Endodermal cell (in vitro differentiated cells): ENCODE measurements around the gene ATG2B. TPM values are rescaled to one million over a fixed set of nuclear protein-coding genes. Genes with fewer than 3 reads are reported as not detected.

Experiments used
- DNase-seq: peaks from one replicate; pipeline ENCODE4 v3.0.0-alpha.2; 2017
- H3K27ac ChIP-seq: 2 replicates; pipeline ENCODE4 v1.5.1; 2013; ENCODE audit warnings: mild to moderate bottlenecking, low read depth, low read length, moderate library complexity
- H3K27me3 ChIP-seq: 2 replicates; pipeline ENCODE4 v1.6.1; 2013; ENCODE audit warnings: mild to moderate bottlenecking, low read length, moderate library complexity; ENCODE audit not compliant: insufficient read depth, control insufficient read depth, poor library complexity, severe bottlenecking
- H3K36me3 ChIP-seq: 2 replicates; pipeline ENCODE4 v1.7.0; 2013; ENCODE audit warnings: mild to moderate bottlenecking, low read length, moderate library complexity; ENCODE audit not compliant: control insufficient read depth, insufficient read depth
- H3K4me1 ChIP-seq: one replicate; pipeline ENCODE4 v1.7.0; 2013; ENCODE audit warnings: low read length; ENCODE audit not compliant: control insufficient read depth, insufficient read depth
- H3K4me3 ChIP-seq: 2 replicates; pipeline ENCODE4 v1.5.1; 2013; ENCODE audit warnings: mild to moderate bottlenecking, low read length, moderate library complexity
- H3K9ac ChIP-seq: 2 replicates; pipeline ENCODE4 v1.6.1; 2013; ENCODE audit warnings: mild to moderate bottlenecking, low read length, moderate library complexity; ENCODE audit not compliant: poor library complexity, severe bottlenecking; ENCODE audit errors: extremely low read depth
- H3K9me3 ChIP-seq: 2 replicates; pipeline ENCODE4 v1.6.1; 2013; ENCODE audit warnings: mild to moderate bottlenecking, low read length, moderate library complexity; ENCODE audit not compliant: control insufficient read depth
- H3K27ac Mint-ChIP-seq: 2 replicates; pipeline ENCODE4 v1.8.0; 2020; ENCODE audit warnings: mixed read lengths
- H3K27me3 Mint-ChIP-seq: 2 replicates; pipeline ENCODE4 v1.8.0; 2021; ENCODE audit warnings: mild to moderate bottlenecking, mixed read lengths; ENCODE audit not compliant: insufficient read depth
- H3K36me3 Mint-ChIP-seq: 2 replicates; pipeline ENCODE4 v1.8.0; 2020; ENCODE audit warnings: low read depth, mixed read lengths
- H3K4me1 Mint-ChIP-seq: 2 replicates; pipeline ENCODE4 v1.8.0; 2020; ENCODE audit warnings: mixed read lengths
- H3K4me3 Mint-ChIP-seq: 2 replicates; pipeline ENCODE4 v1.8.0; 2020; ENCODE audit warnings: mild to moderate bottlenecking, moderate library complexity, mixed read lengths
- H3K9me3 Mint-ChIP-seq: 2 replicates; pipeline ENCODE4 v1.8.0; 2020; ENCODE audit warnings: mild to moderate bottlenecking, mixed read lengths
- WGBS, 2 experiments: methylation state at CpG; one replicate each; pipeline versions ENCODE4 v1.1.5 to v1.1.7; 2013; ENCODE audit warnings: missing lambda C conversion rate in 2 of 2, mixed read lengths in 1 of 2; ENCODE audit not compliant: insufficient coverage in 1 of 2, insufficient read length in 1 of 2; 5-methylcytosine and 5-hydroxymethylcytosine counted together
- total RNA-seq, 2 donors: library from RNA; stranded (reverse); fragmentation: NEBNext Ultra II Directional in 1 of 2; extraction: Animal tissue kit (Norgen Biotek cat#: 25700) in 1 of 2; gene quantifications; 2 replicates in 1 of 2; 3 replicates in 1 of 2; pipeline ENCODE4 v1.2.1, GENCODE V29; 2021
- TF ChIP-seq, protein P1 (sequence below): fragments of 200-600 bp; sonication (generic); conservative IDR thresholded peaks from 2 replicates; pipeline ENCODE4 v1.5.0; 2021; ENCODE audit warnings: antibody characterized with exemption, mild to moderate bottlenecking

ATG2B gene
- total RNA-seq, 2 donors from 2014 or later: 9.7 to 14.1 TPM

DNA sequence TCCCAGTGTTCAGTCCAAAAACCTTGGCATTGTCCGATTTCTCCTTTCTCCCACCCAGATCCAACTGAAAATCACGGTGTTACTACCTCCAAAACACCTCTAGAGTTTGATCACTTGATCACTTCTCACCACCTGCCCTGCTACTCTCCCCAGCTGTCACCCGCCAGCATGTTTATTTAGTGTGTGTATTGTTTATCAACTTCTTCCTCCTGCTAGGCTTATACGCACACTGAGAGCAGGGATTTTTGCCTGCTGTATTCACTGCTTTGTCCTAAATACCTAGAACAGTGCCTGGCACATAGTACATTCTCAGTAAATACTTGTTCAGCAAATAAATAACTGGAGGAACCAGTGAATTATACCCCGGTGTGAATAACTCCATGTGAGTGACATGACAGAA lies 102.1 kb downstream of the ATG2B start:
- peaks cover 16% of the 10 kb centered on the region for H3K9me3 Mint-ChIP-seq
- no peak overlapping the region for H3K27ac Mint-ChIP-seq
- 88 to 93% methylated on average over 4 of the region's 5 CpGs for WGBS, 2 experiments

DNA sequence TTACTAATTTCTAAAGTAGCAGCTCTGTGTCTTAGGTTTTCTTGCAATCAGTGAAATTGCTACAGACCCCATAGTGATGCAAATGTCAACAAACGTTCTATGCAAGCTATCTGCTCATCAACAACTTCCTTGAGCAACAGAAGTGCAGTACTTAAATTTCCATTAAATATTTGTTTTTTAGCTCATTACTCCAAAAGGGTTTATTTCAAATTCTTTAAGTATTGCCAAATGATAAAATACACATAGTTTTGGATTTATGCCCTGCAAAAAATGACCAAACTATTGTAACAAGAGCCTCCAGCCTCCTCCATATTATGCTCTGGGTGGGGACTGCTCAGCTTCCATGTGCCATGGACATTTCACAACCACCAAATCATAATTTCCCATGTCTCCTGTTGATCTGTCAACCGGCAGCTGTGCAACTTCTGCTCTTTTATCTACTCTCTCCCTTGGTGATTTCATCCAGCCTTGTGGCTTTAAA lies 102.8 kb downstream of the ATG2B start:
- Mint-ChIP-seq H3K4me1 (peaks cover 2% of the 10 kb centered on the region), H3K36me3 (no peaks in the 10 kb centered on the region), H3K27ac (no peak overlapping the region), H3K9me3 (peaks cover 16% of the 10 kb centered on the region), H3K4me3 (no peak overlapping the region), H3K27me3 (no peaks in the 10 kb centered on the region)
- H3K27ac ChIP-seq: no peak overlapping the region
- no peak overlapping the region for H3K4me3 ChIP-seq
- no peak for DNase-seq
- H3K4me1 ChIP-seq: no peaks in the 10 kb centered on the region
- peaks cover 17% of the 10 kb centered on the region for H3K9me3 ChIP-seq
- 76 to 78% methylated on average over 2 of the region's 2 CpGs for WGBS, 2 experiments
- H3K36me3 ChIP-seq: no peaks in the 10 kb centered on the region
- no peak overlapping the region for H3K9ac ChIP-seq
- TF ChIP-seq, protein P1, sequence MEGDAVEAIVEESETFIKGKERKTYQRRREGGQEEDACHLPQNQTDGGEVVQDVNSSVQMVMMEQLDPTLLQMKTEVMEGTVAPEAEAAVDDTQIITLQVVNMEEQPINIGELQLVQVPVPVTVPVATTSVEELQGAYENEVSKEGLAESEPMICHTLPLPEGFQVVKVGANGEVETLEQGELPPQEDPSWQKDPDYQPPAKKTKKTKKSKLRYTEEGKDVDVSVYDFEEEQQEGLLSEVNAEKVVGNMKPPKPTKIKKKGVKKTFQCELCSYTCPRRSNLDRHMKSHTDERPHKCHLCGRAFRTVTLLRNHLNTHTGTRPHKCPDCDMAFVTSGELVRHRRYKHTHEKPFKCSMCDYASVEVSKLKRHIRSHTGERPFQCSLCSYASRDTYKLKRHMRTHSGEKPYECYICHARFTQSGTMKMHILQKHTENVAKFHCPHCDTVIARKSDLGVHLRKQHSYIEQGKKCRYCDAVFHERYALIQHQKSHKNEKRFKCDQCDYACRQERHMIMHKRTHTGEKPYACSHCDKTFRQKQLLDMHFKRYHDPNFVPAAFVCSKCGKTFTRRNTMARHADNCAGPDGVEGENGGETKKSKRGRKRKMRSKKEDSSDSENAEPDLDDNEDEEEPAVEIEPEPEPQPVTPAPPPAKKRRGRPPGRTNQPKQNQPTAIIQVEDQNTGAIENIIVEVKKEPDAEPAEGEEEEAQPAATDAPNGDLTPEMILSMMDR: no peak
- H3K27me3 ChIP-seq: no peaks in the 10 kb centered on the region

More for the DNA sequence above, 102.1 kb downstream of the ATG2B start:
- Mint-ChIP-seq H3K4me3 (no peak overlapping the region), H3K36me3 (no peaks in the 10 kb centered on the region), H3K27me3 (no peaks in the 10 kb centered on the region), H3K4me1 (peaks cover 2% of the 10 kb centered on the region)
- H3K27me3 ChIP-seq: no peaks in the 10 kb centered on the region
- H3K9me3 ChIP-seq: peaks cover 17% of the 10 kb centered on the region
- H3K9ac ChIP-seq: no peak overlapping the region
- H3K4me1 ChIP-seq: no peaks in the 10 kb centered on the region
- DNase-seq: no peak
- no peak overlapping the region for H3K4me3 ChIP-seq
- TF ChIP-seq, protein P1: no peak
- no peak overlapping the region for H3K27ac ChIP-seq
- no peaks in the 10 kb centered on the region for H3K36me3 ChIP-seq

DNA sequence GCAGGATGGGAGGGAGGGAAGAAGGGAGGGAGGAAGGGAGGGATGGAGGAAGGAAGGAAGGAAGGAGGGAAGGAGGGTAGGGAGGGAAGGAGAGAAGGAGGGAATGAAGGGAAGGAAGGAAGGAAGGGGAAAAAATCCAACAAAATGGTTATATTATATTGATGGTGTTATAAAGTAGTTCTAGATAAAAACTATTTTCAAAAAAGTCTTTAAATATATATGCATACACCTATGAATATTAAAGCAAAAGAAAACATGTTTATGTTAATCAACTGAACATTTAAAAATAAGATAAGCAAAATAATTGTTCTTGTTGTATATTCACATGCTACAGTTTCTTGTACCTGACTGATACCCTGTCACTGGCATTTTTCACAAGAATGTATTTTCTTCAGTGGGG lies 105.2 kb downstream of the ATG2B start:
- H3K4me1 ChIP-seq: no peaks in the 10 kb centered on the region
- DNase-seq: no peak
- no peaks in the 10 kb centered on the region for H3K27me3 ChIP-seq
- Mint-ChIP-seq H3K4me1 (peaks cover 2% of the 10 kb centered on the region), H3K27me3 (no peaks in the 10 kb centered on the region), H3K27ac (no peak overlapping the region), H3K4me3 (no peak overlapping the region), H3K9me3 (peaks cover 16% of the 10 kb centered on the region), H3K36me3 (no peaks in the 10 kb centered on the region)
- H3K9me3 ChIP-seq: peaks cover 17% of the 10 kb centered on the region
- H3K4me3 ChIP-seq: no peak overlapping the region
- TF ChIP-seq, protein P1: no peak
- H3K27ac ChIP-seq: no peak overlapping the region
- H3K36me3 ChIP-seq: no peaks in the 10 kb centered on the region
- H3K9ac ChIP-seq: no peak overlapping the region
